Measurements from ENCODE around the gene BMP10.

BMP10 gene

DNA sequence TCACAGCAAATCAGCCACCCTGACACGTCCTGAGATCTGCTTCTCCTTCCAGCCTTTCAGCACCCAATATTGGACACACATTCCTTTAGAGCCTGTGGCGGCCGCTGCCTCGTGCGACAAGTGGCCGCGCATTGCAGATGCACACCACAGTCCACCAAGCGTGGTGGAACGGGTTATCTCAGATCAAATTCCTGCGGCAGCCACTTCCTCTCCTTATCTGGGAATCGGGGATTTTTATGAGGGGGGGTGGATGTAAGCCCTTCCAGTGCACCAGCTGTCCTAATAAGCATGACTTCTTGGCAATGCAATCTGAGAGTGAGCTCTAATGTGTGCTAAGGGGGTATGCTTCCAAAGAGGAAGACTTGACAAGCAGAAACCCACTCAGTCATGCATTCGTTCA is 18.3 kb upstream of the BMP10 start:
- DNase-seq (ENCODE audit: low read depth, low spot score), result no peak

DNA sequence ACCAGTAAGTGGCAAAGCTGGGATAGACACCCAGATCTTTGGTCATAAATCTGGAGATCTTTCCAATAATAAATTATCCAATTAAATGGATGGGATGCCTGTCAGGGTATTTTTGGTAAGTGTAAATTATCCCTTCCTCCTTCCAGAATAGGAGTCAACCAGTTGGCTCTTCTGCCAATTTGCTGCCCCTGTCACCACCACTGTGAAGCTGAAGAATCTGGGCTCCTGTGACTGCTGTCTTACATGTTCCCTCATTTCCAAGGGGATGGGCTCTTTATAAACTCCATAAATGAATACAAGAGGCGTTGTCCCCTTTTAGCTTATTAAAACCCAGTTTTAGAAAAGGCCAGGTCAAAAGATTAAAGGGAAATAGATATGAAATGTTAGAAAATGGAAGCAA is 17.8 kb upstream of the BMP10 start:
- no peak for DNase-seq (ENCODE audit: low read depth, low spot score)

DNA sequence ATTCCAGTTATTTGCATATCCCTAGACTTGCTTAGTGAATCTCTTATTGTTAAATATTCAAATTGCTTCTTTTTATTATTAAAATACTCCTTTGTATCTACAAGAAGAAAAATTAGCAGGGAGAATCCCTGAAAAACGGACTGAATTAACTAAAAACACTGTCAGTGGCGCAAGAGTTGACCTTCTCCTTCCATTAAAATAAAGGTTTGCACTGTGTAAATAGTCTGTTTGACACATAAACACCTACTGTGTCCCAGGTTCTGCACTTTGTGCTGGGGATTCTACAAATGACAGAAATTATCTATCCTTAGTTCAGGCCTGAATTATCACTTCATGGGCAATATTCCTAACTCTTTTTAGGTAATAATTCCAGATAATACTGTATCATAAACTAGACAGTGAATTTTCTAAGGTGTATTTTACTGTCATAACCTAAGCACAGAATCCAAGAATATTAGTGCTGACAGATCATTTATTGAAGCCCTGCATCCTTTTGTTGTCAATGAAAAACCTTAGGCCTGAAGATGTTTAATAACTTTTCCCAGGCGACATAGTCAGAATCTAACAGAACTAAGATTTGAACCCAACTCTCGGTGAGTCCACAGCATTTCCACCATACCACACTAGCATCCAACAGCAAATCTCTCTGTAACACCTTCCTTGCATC is 17.0 kb upstream of the BMP10 start:
- DNase-seq (ENCODE audit: low read depth, low spot score), result no peak

DNA sequence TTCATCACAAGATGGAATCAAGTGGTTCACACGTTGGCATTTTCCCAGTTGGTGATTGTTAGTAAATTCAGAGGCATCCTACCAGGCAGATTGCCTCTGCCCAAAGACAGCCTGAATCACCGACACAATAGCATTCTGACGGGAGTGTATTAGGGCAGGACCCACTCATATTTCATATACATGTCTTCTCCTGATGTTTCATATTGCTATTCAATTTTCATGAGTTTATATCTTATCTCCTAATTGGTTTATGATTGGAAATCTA is 14.5 kb upstream of the BMP10 start:
- DNase-seq (ENCODE audit: low read depth, low spot score), result no peak

DNA sequence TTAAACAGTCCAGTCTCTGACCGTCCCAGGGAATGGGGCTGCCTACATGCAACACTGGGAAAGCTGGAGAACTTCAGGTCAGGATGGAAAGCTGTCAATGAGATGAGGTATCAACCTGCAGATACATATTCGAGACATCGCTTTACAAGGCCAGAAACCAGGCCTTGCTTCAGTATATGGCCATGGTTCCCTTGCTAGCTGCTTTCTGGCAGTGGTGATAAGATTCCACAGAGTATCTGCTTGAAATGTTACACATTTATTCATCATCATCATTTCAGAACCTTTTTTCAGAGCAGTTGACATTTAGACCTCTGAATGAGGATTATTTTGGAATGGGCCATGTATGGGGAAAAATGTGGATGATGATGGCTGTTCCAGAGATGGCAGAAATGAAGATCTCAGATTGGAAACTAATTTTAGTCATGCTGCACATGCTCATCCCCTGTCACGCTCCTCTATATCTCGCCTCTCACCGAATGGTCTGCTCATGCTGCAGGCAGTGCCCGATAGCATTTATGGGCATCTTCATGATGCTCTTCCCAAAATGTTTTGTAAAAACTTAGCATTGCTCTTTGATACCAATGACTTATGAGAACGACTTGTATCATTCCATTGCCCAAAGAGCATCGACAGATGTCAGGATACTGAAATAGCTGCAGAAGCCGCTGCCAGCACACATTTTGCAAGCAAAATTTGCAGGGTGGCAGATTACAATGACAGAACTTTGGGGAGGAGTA is 14.0 kb upstream of the BMP10 start:
- no peak for DNase-seq (ENCODE audit: low read depth, low spot score)

DNA sequence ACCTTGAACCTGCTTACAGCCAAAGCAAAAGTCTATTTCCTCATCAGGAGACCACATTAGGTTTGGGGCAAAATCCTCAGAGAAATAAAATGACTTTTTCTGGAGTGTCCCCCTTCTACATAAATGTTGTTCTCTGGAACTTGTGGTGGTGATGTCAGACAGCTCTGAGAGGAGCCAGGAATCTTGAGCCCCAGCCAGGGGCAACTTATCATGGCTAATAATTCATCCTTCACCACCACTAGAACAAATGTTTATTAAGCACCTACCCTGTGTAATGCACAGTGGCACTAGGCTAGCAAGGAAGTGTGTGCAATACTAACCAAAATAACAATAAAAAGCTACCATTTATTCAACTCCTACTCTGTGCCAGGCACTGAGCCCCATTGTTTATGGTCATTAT is 9.0 kb upstream of the BMP10 start:
- DNase-seq (ENCODE audit: low read depth, low spot score), result no peak

DNA sequence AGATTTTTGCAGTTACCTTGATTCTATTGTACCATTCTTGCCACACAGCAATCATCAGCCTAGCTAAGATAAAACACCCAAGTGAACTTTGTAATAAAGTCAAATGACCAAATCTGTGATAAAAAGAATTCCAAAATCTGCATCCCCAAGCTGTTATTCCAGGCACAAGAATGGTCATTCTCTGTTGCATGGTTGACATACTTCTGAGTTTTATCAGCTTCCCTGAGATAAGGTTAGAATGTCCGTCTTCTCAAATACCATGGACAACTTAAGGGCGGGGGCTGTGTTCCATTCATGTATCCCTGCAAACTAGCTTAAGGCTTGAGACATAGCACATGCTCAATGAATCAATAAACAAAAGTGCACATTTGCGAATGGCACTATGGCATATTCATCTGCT is 8.1 kb upstream of the BMP10 start:
- DNase-seq (ENCODE audit: low read depth, low spot score), result no peak

DNA sequence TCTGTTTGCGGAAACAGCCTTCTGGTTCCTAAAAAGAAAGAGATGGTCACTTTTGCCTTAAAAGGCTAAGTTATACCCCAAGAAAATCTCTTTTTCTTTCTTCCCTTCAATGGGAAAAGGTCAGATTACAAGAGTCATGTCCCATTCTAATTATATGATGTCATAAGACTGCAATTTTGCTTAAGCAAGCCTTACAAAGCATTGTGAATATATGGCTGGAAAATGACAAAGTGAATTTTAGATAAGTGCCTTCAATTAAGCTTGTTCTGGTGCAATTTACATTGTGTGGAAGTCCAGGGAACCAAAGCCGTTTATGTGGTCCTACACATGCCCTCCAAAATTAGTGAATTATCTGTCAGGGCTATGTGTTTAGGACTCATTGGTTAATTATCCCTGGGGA is 7.6 kb upstream of the BMP10 start:
- no peak for DNase-seq (ENCODE audit: low read depth, low spot score)

DNA sequence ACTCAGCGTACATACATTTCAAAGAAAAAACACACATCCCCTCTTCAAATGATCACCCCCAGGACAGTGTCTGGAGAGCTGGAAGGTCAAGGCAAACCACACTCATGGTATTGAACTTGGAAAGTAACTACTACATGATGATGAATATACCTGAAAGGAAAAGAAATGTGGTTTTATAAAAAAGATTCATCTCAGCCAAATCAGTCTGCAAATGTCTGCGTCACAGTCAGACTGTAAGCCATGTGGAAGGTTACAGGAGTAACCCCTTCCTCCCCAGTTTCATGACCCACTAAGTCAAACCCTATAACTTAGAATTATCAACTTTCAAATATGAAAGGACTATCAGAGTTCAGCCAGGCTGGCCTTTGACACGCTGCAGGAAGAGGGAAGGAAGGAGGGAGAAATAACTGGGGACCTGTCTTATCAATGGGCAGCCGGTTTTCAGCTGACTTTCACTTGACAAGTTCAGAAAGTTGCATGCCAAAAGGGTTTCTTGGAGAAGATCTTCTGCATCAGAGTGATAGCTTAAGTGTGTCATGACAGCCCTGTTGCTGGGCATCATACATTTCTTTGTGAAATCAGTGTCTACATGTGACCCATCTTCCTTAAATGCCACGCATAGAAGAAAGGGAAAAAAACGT is 7.0 kb upstream of the BMP10 start:
- no peak for DNase-seq (ENCODE audit: low read depth, low spot score)

DNA sequence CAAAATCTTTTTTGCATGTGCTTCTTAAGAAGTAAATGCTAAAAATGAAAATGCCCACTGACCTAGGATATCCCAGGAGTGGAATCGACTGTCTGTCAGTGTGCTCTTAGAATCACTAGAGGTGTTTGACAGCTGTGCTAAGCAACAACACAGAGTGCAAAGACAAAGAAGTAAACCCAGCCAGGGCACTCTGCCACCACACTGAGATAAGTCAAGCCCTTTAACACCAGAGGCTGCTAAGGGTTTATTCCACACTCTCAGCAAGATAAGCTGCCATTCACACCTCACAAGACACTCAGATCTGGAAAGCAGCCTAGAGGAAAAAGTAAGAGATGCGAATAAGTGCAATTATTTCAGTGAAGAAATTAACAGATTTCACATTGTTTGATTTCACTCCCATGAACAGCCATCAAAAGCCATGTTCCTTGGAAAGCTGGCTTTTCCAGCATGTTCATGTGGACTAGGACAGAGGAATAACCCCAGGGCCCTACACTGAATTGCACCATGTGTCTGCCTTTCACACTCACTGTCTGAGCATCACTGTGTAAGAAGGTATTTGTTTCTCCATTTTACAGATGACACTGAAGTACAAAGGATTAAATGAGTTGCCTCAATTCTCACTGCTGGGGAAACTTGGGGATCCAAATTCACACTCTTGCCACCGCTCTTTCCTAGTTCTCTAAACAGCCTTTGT is 6.0 kb upstream of the BMP10 start:
- no peak for DNase-seq (ENCODE audit: low read depth, low spot score)

DNA sequence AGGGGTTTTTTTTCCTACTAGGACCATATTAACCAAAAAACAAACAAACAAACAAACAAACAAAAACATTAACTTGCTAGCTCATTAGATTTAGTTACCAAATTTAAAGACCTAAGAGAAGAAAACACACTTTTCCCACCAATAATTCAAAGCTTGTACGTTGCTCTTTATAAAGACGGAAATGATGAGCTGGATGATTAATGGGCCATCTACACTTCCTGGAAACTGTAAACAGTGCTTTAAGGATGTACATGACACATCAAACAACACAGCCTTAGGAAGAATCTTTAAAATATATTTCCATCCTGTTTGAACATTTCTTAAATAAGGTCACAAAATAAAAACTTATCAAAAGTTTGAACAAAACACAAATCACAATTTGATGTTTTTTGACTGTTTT is 982 bp downstream of the BMP10 start:
- DNase-seq (ENCODE audit: low read depth, low spot score), result no peak

DNA sequence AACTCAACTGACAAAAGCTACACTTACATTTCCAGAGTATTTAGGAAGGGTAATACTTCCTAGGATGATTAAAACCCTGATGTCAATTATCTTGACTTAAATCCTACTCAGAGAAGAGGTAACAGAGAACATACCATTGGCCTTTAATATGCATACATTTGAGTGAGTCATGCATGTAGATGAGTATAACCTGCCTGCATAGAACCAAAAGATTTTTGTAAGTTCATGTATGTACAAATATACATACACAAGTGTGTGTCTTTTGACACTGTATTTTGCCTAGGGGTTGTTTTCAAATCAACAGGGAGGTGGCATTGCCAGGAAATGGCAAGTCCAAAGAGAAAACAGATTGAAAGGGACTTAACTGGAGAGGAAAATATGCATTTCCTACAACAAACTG is 6.1 kb downstream of the BMP10 start:
- no peak for DNase-seq (ENCODE audit: low read depth, low spot score)

DNA sequence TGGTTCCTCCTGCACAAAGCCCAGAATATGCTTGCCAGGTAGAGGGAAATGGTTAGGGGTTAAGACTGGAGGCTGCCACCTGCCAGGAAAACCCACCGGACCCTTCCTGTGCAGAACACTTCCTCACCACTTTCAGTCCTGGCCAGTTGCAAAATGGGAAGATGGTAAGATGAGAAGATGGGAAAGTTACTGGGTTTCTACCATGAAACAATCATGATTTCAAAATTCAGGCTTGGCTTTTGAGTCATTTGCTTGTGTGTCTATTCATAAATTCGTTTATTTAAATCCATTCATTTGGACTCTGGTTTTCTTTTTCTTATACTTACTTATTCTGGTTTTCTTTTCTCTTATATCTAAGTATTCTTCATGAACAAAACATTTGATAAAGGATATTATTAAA is 7.2 kb downstream of the BMP10 start:
- DNase-seq (ENCODE audit: low read depth, low spot score), result no peak

DNA sequence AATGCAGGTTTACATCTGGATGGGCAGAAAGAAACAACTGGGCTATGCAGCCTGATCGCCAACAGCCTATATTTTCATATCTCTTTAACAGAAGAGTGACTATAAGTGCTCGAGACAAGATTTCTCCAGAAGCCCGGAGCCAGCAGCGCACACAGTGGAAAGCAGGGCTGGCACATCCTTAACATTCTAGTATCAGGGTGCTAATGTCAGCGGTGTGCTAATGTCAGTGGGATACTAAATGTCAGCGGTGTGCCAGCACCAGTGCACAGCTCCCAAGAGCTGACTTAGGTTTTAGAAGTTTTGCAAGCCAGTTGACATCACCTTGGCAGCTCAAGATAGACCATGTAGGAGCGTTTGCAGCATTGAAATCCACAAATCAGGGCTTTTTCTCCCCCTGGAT is 8.3 kb downstream of the BMP10 start:
- DNase-seq (ENCODE audit: low read depth, low spot score), result no peak

DNA sequence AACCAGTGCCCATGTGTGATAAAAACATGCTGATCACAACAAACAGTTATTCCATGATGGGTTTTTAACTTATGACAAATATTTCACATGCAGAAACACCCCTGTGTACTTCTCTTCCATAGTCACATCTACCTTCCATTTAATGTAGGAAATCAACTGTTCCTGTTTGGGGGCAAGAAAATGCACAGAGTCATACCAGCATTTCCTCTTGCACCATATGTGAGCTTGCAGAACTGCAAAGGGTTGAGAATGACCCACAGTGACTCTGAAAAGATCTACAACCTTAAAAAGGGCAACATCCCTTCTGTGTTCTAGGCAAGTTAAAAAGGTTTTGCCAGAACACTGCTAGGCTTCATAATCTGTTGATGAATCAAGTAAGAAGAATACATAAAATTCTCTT is 9.9 kb downstream of the BMP10 start:
- no peak for DNase-seq (ENCODE audit: low read depth, low spot score)

DNA sequence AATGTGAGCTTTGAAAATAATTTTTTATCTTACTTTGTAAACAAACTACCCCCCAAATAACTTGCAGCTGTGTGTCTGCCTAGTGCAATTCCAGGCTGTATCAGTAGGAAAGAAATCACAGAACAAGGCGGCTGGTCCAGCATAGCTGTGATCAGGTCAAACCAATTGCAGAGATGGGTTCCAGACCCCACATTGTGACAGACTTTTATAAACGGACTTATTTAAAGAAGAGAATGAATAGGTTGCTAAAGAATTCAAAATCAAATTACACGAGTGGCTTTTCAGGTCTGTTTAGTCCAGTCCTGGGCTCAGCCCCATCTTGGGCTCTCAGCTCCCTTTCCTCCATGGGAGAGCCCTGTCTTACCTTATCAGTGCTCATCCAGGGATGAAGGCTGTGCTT is 11.1 kb downstream of the BMP10 start:
- no peak for DNase-seq (ENCODE audit: low read depth, low spot score)

DNA sequence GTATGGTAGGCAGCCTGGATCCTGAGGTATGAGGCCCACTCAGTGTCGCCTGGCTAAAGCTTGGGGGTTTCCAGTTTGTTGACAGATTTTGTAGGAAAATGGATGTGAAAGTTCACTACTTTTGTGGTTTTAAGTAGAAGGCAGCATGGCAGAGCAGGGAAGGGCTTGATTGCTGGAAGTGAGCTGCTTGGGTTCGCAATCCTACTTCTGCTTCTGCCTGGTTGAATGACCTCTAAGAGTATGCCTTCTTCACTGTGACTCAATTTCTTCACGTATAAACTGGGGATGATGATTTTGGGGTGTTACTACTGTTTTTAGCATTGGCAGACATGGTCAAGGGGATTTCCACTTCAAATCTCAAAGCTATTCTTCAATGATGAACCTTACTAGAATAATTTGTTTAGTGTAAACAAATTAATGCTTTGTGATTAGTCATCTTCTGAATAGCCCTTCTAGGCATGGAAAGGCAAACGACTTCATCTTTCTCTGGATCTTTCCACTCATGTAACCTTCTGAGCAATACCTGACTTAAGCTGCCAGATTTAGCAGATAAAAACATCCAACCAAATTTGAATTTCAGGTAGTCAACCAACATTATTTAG is 13.2 kb downstream of the BMP10 start:
- no peak for DNase-seq (ENCODE audit: low read depth, low spot score)

DNA sequence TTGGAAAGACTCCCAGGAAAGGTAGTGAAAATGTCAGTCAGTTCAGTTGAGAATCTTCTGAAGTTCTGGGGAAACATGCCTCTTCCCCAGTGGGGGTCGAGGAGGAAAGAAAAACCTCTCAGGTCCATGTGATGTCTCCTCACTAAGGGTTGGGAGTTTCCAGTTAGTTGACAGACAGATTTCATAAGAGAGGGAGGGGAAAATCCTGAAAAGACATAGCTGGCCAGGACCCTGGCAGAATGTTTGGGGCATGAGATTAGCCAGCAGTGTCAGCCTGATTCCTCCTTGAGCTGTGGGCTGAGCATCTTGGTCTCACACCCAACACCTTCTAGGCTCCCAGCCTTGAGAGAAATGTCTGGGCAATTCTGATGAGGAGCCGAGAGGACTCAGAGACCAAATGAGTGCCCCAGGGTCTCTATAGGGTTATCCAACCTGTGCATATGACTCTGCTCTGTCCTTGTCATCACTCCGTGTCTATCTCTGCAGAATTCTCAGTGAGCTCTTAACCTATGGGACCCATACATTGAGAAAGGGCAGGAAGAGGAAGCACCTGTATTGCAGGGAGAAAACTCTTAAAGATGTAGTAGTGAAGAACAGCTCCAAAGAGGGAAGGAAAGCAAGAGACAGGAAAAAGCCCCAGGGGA is 13.9 kb downstream of the BMP10 start:
- DNase-seq (ENCODE audit: low read depth, low spot score), result no peak

DNA sequence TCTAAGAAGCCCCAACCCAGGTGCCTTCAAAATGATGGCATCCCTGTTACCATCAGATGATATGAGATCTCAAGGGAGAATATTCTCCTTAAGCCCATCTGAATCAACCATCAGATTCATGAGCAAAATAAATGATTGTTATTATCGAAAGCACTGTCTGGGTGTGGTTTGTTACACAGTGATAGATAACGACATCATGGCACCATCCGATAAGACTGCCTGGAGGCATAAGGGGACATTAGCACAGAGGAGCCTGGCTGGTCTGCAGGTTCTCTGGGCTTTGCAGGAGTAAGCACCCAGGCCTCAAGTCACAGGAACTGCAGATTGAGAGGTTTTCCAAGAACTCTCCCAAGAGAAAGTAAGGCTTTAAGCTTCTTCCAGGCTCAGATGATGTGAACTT is 15.6 kb downstream of the BMP10 start:
- no peak for DNase-seq (ENCODE audit: low read depth, low spot score)

DNA sequence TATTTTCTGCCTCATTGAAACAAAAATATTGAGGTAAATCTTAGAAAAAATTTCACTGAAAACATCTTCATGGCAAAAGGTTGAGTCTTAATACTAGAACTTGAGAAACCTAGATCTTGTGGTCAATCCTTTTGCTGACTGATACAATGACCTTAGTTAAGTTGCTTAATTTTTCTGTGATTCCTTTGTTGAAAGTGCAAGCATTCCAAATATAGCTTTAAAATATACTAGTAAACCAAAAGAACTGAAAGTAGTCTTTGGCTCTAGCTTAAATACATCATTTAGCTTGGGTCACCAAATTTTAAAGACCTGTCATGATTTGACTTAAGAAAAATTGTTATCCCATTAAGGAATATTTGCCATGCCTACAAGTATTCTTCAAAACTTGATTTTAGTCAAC is 16.7 kb downstream of the BMP10 start:
- DNase-seq (ENCODE audit: low read depth, low spot score), result no peak

DNA sequence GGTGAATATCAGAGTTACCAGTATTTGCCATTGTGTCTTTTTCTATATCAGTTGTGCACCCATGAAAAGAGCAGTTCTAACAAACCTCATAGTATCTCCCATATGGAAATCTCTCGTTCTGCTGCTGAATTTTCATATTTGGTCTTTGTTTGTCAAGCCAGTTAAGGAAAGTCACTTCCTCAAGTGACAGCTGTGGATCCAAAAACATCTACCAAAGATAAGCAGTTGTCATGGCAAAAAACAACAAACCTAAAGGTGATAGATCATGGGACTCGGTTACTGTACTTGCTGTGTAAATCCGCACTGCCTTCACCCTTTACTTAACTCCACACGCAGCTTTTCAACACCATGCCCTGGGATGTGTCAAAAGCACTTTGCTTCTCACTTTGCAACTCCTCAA is 17.3 kb downstream of the BMP10 start:
- no peak for DNase-seq (ENCODE audit: low read depth, low spot score)

DNA sequence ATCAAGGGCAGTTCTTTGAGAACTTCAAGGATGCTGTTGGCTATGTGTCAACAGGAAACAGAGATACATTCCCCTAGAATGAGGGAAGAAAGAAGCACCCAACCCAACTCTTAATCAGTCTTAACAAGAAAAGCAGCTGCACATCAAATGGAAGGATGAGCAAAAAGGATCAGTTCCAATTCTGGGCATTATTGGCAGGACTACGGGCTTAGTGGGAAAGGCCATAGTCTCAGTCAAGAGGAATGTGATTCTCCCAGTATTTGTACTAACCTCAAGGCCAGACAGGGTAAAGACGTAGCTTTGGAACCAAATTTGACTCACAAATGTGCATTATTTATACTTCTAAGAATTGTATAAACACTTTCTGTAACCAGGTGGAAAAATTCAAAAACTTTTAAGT is 18.2 kb downstream of the BMP10 start:
- no peak for DNase-seq (ENCODE audit: low read depth, low spot score)

Data from brain pericyte (primary cell).